Endometrial microvascular endothelial cells (primary cell): ENCODE data around the gene KLHL26. TPM values are rescaled to one million over a fixed set of nuclear protein-coding genes. Genes with fewer than 3 reads are reported as not detected.
"Not testable (repeated sequence)": the region's sequence is repeated elsewhere in the genome, so short reads cannot be mapped to it uniquely, and the experiment has no call there.

Experiments used
- in situ Hi-C: cut with HindIII; loops from 2 replicates; pipeline ENCODE4 v1.10.0; 2017; ENCODE audit warnings: low sequenced_read_pairs, low pct_unique_long_range_greater_than_20kb; ENCODE audit errors: inconsistent ontology term
- total RNA-seq: library from RNA; depleted of rRNA; stranded (reverse); fragments of >200 nt; gene quantifications from one replicate; pipeline ENCODE4 v1.2.3, GENCODE V29; 2015; ENCODE audit errors: inconsistent ontology term

KLHL26 gene, protein sequence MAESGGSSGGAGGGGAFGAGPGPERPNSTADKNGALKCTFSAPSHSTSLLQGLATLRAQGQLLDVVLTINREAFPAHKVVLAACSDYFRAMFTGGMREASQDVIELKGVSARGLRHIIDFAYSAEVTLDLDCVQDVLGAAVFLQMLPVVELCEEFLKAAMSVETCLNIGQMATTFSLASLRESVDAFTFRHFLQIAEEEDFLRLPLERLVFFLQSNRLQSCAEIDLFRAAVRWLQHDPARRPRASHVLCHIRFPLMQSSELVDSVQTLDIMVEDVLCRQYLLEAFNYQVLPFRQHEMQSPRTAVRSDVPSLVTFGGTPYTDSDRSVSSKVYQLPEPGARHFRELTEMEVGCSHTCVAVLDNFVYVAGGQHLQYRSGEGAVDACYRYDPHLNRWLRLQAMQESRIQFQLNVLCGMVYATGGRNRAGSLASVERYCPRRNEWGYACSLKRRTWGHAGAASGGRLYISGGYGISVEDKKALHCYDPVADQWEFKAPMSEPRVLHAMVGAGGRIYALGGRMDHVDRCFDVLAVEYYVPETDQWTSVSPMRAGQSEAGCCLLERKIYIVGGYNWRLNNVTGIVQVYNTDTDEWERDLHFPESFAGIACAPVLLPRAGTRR
- 1.5 TPM for total RNA-seq

DNA sequence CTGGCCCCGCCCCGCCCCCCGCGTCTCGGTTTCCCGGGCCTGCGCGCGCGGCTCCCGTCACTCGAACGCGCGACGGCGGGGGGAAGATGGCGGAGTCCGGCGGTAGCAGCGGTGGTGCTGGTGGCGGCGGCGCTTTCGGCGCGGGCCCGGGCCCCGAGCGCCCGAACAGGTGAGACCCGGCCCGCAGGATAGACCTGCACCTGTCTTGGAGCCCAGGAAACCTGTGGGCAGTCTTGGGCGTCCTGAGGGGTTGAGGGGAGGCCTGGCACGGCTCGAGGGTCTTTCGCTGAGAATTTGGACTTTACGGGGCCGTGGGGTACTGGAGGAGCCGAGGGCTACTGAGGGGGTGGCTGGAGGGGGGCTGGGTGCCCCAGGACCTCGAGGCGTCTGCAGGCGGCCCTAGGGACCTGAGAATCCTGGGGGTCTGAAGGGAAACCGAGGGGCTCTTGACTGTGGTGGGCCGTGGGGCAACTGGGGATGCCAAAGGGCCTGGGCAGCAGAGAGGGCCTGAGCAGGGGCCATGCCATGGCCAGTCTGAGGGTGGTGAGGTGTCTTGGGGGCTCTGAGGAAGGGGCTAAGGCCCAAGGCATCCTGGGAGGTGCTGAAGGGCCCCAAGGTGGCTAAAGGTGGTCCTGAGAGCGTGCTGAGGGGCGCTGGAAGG, at the start of gene KLHL26:
TSS of gene KLHL26 (plus strand) at position 60 of the 661 bp plus-strand sequence. CDS start at position 87, 27 bp downstream.
- in situ Hi-C loops: no loop called here

DNA sequence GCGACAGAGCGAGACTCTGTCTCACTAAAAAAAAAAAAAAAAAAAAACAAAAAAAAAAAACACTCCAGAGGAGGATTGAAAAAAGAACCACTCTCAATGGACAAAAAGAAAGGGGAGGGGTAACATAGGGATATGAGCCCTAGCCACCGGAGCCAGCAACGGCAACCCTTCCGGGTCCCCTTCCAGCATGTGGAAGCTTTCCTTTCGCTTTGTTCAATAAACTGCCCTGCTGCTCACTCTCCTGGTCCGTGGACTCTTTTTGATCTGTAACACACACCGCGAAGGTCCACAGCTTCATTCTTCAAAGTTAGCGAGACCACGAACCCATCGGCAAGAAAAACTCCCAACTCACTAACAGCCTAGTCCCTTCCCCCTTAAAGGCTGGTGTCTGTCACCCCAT, 49.3 kb upstream of the KLHL26 start:
- in situ Hi-C loops: no loop called here

DNA sequence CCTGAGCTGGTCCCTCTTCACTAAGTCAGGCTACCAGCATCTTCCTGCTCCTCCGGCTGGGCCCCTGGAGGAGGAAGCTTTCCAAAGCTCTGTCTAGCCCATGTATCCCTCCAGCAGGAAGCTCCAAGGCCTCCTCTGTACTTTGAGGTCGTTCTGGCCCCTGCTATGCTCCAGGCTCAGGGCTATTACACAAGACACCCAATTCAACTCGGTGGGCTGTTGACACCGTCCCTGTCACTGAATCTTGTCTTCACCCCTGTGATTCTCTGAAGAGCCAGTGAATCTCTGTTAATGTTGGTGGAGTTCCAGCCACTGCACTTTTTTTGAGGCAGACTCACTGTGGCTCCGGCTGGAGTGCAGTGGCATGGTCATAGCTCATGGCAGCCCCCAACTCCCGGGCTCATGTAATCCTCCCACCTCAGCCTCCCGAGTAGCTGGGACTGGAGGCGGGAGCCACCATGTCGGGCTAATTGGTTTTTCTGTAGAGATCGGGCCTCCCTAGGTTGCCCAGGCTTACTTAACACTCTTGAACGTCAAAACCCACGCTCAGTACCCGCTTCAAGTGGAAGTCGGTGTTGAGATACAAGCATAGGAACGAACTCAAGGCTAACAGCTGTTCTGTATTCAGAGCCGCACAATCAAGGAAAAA, 48.7 kb upstream of the KLHL26 start:
- in situ Hi-C loops: no loop called here

DNA sequence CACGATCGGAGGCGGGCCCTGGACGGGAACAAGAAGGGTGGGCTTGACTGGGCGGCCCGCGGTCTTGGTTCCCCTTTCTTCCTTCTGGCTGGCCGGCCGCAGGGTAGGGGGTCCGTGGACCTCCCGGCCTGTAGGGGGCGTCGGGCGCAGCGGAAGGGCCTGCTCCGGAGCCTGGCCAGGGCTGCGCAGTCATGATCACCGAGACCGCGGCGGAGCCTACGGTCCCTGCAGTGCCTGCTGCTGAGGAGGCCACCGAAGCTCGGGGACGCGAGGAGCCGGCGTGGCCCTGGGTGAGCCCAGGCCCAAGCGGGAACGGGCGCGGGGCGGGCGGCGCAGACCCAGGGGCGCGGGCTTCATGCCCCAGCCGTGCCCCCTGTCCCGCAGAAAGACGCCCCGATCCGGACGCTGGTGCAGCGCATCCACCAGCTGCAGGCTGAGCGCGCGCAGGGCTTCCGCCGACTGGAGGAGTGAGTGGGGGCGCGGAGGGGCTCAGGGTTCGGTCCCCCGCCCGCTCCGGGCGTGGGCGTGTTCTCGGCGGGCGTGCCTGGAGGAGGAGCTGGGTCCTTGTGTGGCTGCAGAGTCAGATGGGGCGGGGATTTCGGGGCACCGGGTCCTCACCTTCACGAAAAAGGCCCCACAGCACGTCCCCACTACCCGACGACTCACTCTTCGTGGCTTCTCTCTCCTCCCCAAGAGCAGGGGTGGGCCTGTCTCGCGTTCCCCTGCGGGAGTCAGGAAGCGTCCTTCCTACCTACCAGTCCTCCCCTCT, 48.0 kb upstream of the KLHL26 start, which contains the start of gene REX1BD:
TSS of gene REX1BD (plus strand) at position 188 of the 769 bp plus-strand sequence. CDS start at position 192, 4 bp downstream.
- in situ Hi-C loops: no loop called here

DNA sequence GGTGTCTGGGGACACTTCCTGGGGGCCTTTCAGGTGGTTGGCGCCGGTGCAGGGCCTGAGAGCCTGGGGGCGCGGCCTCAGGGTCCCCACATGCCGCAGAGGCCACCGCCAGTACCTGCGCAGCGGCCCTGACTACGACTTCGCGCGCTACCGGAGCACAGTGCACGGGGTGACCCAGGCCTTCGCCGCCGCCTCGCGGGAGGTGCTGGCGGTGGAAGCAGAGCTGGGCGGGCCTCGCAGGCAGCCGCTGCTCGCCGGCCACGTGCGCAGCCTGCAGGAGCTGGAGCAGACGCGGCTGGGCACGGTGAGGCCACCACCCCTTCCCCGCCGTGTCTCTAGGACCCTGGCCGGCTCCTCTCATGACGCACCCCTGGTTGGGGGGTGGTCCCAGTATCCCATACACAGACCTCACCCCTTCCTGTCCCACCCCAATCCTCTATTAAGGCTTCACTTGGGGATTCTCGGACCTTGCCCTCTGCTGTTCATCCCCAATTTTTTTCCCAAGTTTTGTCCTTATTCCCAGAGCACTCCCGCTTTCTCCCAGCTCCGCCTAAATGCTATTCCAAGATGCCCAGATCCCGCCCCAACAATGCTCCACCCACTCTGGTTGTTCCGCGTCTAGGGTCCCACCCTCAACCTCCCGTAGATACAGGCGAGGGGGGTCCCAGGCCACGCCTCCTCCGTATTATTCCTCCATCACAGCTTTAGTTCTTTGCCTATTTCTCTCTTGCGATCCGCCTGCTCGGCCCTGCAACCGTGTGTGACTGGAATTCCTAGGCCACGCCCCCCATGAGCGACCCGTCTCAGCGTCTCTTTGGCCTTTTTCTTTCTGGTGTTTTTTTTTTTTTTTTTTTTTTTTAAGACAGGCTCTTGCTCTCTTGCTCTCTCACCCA, 47.2 kb upstream of the KLHL26 start:
- in situ Hi-C loops: no loop called here

DNA sequence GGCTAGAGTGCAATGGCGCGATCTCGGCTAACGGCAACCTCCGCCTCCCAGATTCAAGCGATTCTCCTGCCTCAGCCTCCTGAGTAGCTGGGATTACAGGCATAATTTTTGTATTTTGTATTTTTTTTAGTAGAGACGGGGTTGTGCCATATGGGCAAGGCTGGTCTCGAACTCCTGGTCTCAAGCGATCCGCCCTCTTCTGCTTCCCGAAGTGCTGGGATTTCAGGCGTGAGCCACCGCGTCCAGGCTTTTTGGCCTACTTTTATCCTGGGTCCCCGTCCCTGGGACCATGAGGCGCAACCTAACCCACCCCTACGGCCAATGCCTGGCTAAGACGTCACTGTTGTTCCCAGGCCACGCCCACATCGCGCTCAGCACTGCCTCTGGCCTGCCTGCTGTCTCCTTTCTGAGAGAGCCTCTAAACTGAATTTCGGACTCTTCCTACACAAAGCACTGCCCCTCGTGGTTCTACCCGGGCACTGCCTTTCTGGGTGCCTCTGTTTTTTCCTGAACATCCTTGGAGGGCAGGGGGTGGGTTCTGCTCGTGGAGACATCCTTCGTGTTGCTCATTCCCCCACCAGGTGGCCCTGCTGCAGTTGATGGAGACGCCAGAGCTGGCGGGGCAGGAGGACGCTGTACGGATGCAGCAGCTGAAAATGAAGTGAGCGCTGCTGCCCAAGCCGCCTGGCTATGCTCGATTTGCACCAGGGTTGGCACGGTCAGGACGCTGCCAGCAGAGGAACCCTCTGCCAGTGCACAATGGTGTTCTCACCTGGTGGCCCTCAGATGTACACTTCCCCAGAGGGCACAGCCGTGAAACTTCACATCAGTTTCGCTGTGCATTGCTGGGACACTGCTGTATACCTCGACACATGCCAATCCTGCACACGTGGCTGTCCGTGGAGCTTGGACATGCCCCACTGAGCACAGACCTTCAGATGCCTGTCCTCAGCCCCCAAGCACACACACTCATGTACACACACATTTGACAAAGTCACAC, 46.3 kb upstream of the KLHL26 start:
- in situ Hi-C loops: no loop called here

DNA sequence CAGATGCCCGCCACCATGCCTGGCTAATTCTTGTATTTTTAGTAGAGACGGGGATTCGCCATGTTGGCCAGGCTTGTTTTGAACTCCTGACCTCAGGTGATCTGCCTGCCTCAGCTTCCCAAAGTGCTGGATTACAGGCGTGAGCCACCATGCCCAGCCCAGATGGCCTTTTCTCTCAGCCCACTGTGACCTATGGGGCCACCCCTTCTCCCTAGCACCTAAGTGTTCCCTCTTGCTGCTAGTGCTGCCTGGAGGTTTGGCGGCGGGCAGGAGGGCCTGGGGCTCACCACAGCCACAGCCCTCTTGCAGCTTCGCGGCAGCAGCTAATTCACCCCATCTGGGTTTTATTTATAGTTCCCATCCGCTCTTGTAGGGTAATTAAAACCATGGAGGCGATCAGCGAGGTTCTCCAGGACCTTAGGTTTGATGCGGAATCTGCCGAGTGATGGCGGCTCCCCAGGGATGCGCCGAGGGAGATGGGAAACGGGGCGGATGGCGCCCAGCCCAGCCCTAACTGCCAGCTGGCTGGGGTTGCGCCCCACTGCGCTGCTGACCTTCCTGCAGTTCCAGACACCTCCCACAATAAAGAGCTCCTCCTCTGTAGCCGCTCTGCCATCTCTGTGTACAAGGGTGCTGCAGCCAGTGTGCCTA, 45.0 kb upstream of the KLHL26 start:
- in situ Hi-C loops: no loop called here

DNA sequence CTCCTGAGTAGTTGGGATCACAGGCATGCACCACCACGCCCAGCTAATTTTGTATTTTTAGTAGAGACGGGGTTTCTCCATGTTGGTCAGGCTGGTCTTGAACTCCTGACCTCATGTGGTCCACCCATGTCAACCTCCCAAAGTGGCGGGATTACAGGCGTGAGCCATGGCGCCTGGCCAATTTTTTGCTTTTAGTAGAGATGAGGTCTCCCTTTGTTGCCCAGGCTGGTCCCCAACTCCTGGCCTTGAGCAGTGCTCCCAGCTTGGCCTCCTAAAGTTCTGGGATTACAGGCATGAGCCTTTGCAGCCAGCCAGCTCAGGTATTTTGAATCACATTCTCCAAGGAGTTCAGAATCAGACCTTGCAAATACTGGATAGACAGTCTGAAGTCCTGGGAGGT, 44.1 kb upstream of the KLHL26 start:
- in situ Hi-C loops: not testable (repeated sequence)

DNA sequence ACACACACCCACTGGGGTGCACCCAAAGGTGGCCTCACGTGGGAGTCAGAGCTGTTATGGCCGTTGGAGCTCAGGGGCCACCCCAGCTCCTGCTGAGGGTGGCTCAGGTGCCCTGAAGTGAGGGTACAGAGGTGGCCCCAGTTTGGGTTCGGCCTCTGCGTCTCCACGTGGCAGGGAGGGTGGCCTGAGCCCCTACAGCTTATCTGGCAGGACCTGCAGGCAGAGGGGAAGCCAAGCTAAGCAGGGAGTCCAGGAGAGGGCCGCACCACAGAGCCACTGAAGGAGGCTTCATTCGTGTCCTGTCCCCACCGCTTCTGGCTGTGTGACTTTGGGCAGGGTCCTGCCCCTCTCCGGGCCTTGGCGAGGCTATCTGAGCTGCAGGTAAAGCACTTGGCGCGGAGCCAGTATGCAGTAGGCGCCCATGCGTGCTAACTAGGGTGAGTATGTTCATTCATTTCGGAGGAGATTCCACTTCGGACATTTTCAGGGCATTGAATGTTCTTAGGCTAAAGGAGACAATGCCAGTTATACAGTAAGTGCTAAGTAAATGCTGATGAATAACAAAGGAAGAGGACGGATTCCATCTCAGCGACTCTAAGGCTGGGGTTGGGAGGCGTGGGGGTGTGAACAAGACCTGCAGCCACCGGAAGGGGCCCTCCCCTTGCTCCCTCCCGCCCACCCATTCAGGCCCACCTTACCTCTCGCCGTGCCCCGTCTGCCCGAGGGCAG, 43.3 kb upstream of the KLHL26 start:
- in situ Hi-C loops: no loop called here

DNA sequence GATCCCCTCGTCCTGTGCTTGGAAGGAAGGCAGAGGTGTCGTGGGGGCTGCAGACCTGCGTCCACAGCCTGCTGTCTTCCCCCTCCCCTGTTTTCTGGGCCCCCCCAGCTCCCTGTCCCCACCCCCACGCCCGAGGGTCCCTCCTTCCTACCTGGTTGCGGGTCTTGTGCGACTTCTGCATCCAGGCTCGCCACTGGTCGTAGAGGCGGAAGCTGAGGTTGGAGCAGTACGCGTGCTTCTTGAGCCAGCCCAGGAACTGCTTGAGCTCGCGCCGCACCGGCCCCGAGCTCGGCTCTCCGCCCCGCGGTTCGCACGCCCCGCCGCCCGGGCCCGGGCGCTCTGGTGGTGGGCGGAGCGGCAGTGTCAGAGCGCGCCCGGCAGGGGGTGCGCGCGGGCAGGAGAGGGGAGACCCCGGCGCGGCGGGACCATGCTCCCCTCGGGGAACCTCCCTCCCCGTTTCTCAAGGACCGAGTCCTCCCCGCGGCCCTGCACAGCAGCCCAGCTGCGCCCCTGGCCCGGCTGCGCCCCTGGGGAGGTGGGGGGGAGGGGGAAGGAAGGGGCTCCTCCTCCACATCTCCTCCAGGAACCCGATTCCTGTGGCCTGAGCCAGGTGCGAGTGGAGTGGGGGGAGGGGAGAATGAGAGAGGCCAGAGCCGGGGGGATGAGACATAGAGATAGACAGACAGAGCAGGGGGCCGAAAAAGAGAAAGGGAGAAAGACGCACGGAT, 42.6 kb upstream of the KLHL26 start:
- in situ Hi-C loops: no loop called here

DNA sequence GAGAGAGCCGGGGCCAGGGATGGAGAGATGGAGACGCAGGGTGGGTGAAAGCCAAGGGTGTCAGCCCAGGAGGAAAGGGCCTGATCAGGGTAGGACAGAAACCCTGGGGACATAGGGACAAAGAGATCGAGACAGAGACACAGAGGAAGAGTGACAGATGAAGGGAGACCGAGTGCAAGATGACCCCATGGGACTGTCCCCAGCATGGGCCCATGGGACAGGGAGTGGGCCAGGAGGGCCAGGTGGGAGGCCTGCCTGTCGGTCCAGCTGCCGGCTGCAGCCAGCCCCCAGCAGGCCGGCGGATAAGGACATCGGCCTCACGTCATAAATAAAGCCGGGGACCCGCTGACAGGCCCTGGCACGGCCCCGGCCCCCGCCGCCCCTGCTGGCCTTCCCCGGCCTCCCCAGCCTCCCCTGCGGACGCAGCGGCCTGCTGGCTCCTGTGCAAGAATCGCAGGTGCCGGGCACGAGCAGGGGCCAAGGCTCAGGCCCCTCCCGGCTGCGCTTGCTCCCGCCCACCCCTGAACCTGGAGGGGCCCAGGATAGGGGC, 41.9 kb upstream of the KLHL26 start:
- in situ Hi-C loops: no loop called here

DNA sequence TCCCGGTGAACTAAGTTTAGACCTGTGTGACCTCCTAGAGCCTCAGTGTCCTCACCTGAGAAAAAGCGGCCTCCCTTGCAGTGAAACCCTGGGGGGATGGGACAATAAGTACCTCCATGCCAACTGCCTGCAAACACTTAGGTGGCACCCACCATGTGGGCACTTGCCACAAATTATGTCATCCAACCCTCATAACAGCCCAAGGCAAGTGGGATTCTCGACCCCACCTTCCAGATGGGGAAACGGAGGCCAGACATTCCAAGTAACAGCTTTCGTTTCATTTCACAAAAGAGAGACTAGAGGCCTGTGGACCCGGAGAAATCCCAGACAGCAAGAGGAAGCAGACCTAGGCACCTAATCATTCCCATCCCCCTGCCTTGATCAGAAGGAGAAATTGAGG, 41.4 kb upstream of the KLHL26 start:
- in situ Hi-C loops: no loop called here

DNA sequence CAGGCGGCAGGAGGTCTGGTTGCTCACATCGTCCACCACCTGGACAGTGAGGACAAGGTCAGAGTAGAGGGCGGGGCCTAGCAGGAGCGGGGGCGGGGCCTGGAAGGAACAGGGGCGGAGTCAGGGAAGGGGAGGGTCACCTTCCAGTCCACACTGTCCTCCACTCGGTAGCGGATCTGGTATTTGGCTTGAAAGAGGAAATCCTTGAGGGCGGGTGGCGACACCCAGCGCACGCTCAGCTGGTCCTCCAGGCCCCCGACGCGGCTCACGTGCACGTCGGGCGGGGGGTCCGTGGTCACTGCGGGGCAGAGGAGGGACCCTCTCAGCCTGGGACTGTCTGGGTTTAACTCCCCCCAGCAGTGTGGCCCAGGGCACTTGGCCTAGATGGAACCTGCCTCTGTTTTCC, 40.1 kb upstream of the KLHL26 start:
- in situ Hi-C loops: no loop called here

DNA sequence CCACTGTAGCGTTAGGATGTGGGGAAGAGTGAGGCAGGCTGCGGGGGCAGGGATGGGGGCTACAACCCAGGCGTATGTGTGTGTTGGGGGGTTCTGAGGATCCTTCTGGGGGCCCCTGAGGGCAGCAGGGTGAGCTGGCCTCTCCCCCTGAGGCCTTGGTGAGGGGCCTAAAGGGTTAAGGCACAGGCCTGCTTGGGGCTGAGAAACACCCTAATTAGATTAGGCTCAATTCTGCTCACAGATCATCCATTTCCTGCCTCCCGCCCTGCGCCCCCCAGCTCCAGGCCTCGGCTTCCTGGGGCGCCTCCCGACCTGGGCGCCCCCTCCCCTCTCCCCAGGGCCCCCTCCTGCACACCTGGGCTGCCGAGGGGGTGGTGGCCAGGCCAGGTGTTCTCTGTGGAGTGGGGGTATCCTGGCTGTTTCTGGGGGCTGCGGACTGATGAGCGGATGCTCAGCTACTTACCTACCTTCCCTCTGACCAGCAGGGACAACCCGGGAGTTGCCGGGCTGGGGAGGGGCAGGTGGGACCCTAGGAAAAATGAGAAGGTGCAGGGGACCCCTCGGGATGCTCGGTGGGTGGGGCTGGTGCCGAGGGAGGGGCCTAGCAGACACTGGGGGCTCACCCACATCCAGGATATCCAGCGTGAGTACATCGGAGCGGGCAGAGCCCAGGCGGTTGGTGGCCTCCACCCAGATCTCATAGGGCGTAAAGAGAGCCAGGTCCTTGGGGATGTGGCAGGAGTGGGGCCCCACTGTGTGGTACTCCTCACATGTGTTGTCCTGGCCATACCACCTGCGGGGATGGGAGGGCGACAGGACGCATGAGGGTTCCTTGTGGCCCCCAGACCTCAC, 38.8 kb upstream of the KLHL26 start:
- in situ Hi-C loops: no loop called here
